CD14-positive monocyte (primary cell): ENCODE results near the gene TMEM198. TPM values are rescaled to one million over a fixed set of nuclear protein-coding genes. Genes with fewer than 3 reads are reported as not detected.

Source experiments
- DNase-seq, 3 donors: peaks; one replicate each; pipeline ENCODE4 v3.0.0-alpha.2; 2011 to 2022
- H2AFZ ChIP-seq: 2 replicates; pipeline ENCODE4 v1.6.0; 2012; ENCODE audit warnings: mild to moderate bottlenecking, low read depth, low read length, inconsistent platforms; ENCODE audit not compliant: insufficient read depth, poor library complexity, severe bottlenecking
- H3K27ac ChIP-seq, 2 donors: 1 replicate in 1 of 2; 2 replicates in 1 of 2; pipeline ENCODE4 v1.5.1; 2012 to 2013; ENCODE audit warnings: low read length in 2 of 2, control low read depth in 1 of 2, inconsistent platforms in 1 of 2, low read depth in 1 of 2, mild to moderate bottlenecking in 1 of 2
- H3K27me3 ChIP-seq, 2 donors: one replicate each; pipeline versions ENCODE4 v1.6.0 to v1.6.1; 2011 to 2013; ENCODE audit warnings: low read length in 2 of 2; ENCODE audit not compliant: control insufficient read depth in 2 of 2, insufficient read depth in 2 of 2
- H3K36me3 ChIP-seq, 2 donors: replicated peaks in 1 of 2; 1 replicate in 1 of 2; 2 replicates in 1 of 2; pipeline versions ENCODE4 v1.5.1 to v1.6.1; 2012 to 2013; ENCODE audit warnings: low read length in 2 of 2, control low read depth in 1 of 2, inconsistent platforms in 1 of 2, mild to moderate bottlenecking in 1 of 2; ENCODE audit not compliant: insufficient read depth in 2 of 2, control insufficient read depth in 1 of 2
- H3K4me1 ChIP-seq, 2 donors: 1 replicate in 1 of 2; 2 replicates in 1 of 2; pipeline versions ENCODE4 v1.5.1 to v1.6.1; 2012 to 2013; ENCODE audit warnings: low read length in 2 of 2, control low read depth in 1 of 2, inconsistent platforms in 1 of 2, mild to moderate bottlenecking in 1 of 2, moderate library complexity in 1 of 2; ENCODE audit not compliant: insufficient read depth in 2 of 2, control insufficient read depth in 1 of 2
- H3K4me2 ChIP-seq: replicated peaks from 2 replicates; pipeline ENCODE3; 2012; ENCODE audit warnings: low read length, moderate library complexity, mild to moderate bottlenecking; ENCODE audit not compliant: poor library complexity, severe bottlenecking; ENCODE audit errors: extremely low read depth
- H3K4me3 ChIP-seq, 3 experiments: fragments of 200-600 bp in 1 of 3; sonication (generic) in 1 of 3; replicated peaks in 1 of 3; 1 replicate in 2 of 3; 2 replicates in 1 of 3; pipeline ENCODE4 v1.5.1; 2011 to 2013; ENCODE audit warnings: low read length in 3 of 3, mild to moderate bottlenecking in 3 of 3, control low read depth in 2 of 3, low read depth in 2 of 3, inconsistent platforms in 1 of 3, moderate library complexity in 1 of 3
- H3K79me2 ChIP-seq: 2 replicates; pipeline ENCODE4 v1.6.0; 2012; ENCODE audit warnings: mild to moderate bottlenecking, control low read depth, inconsistent platforms, low read length, moderate library complexity; ENCODE audit not compliant: insufficient read depth
- H3K9ac ChIP-seq: 2 replicates; pipeline ENCODE4 v1.6.0; 2017; ENCODE audit warnings: low read length, mild to moderate bottlenecking; ENCODE audit not compliant: insufficient read depth, poor library complexity, severe bottlenecking
- H3K9me3 ChIP-seq, 2 donors: replicated peaks in 1 of 2; 1 replicate in 1 of 2; 2 replicates in 1 of 2; pipeline versions ENCODE4 v1.5.1 to v1.6.1; 2012 to 2013; ENCODE audit warnings: low read length in 2 of 2, control low read depth in 1 of 2; ENCODE audit not compliant: control insufficient read depth in 1 of 2, insufficient read depth in 1 of 2
- H4K20me1 ChIP-seq: 2 replicates; pipeline ENCODE4 v1.6.0; 2012; ENCODE audit warnings: mild to moderate bottlenecking, low read length, control low read depth, moderate library complexity; ENCODE audit not compliant: insufficient read depth
- H3K27ac Mint-ChIP-seq, 7 donors: one replicate each; pipeline ENCODE4 v1.8.0; 2020; ENCODE audit warnings: mild to moderate bottlenecking in 7 of 7, mixed read lengths in 7 of 7, moderate library complexity in 6 of 7, inconsistent platforms in 2 of 7
- H3K27me3 Mint-ChIP-seq, 3 donors: one replicate each; pipeline ENCODE4 v1.8.0; 2021 to 2022; ENCODE audit warnings: low read depth in 3 of 3, mild to moderate bottlenecking in 3 of 3, mixed read lengths in 3 of 3, moderate library complexity in 3 of 3, inconsistent platforms in 1 of 3
- H3K36me3 Mint-ChIP-seq, 2 donors: one replicate each; pipeline ENCODE4 v1.8.0; 2020; ENCODE audit warnings: mixed read lengths in 2 of 2, inconsistent platforms in 1 of 2, mild to moderate bottlenecking in 1 of 2
- H3K4me1 Mint-ChIP-seq: one replicate; pipeline ENCODE4 v1.8.0; 2020; ENCODE audit warnings: mild to moderate bottlenecking, mixed read lengths
- H3K4me3 Mint-ChIP-seq, 2 donors: one replicate each; pipeline ENCODE4 v1.8.0; 2020; ENCODE audit warnings: mild to moderate bottlenecking in 2 of 2, mixed read lengths in 2 of 2, moderate library complexity in 1 of 2
- H3K9me3 Mint-ChIP-seq, 7 donors: one replicate each; pipeline ENCODE4 v1.8.0; 2020 to 2022; ENCODE audit warnings: mixed read lengths in 7 of 7, mild to moderate bottlenecking in 6 of 7, moderate library complexity in 6 of 7, inconsistent platforms in 2 of 7
- CTCF ChIP-seq: fragments of 200-600 bp; IDR thresholded peaks from one replicate; pipeline ENCODE4 v1.8.0; 2022; ENCODE audit warnings: antibody characterized with exemption, mild to moderate bottlenecking
- WGBS: methylation state at CpG from one replicate; pipeline ENCODE4 v1.1.5; 2013; ENCODE audit warnings: missing lambda C conversion rate; ENCODE audit not compliant: insufficient coverage; 5-methylcytosine and 5-hydroxymethylcytosine counted together
- intact Hi-C, 2 donors: fragments of 100-400 bp; cut with micrococcal nuclease; formaldehyde crosslinking; loops; one replicate each; pipeline versions ENCODE4 v1.15.0 to v1.15.1; 2023
- polyA plus RNA-seq, 3 donors: library from polyadenylated mRNA; depleted of rRNA in 1 of 3; unstranded in 2 of 3; stranded (reverse) in 1 of 3; fragments of 300-500 nt in 2 of 3; fragments of >200 nt in 1 of 3; fragmentation: Illumina TruSeq in 2 of 3; gene quantifications; 1 replicate in 2 of 3; 2 replicates in 1 of 3; pipeline ENCODE4 v1.2.3, GENCODE V29; 2012 to 2021

The TMEM198 gene
- polyA plus RNA-seq, 3 donors, result not detected

GRCh38 chr2:219551441-219552381 is 7.9 kb downstream of the TMEM198 start:
- TF ChIP-seq CTCF, result no peak
- H3K27me3 Mint-ChIP-seq, result peaks cover 35 to 60% (median 46%) of the 10 kb centered on the region in 3 donors
- 4% methylated on average over 37 of the region's 54 CpGs for WGBS
- Histone ChIP-seq H3K4me2 (peak overlapping the region; percentile 82), H3K79me2 (no peaks in the 10 kb centered on the region), H3K4me3 (peak overlapping the region in 2 of 3 experiments; percentile 30 to 71), H3K4me1 (peaks cover 12 to 18% of the 10 kb centered on the region in 2 donors), H3K9ac (peak overlapping the region; percentile 46), H3K27me3 (peaks cover 17 to 44% of the 10 kb centered on the region in 2 donors), H3K27ac (no peak overlapping the region), H3K9me3 (peaks cover 0 to 5% of the 10 kb centered on the region in 2 donors), H3K36me3 (no peaks in the 10 kb centered on the region), H2AFZ (peak overlapping the region; percentile 74), H4K20me1 (no peaks in the 10 kb centered on the region)
- H3K4me1 Mint-ChIP-seq, result peaks cover 8% of the 10 kb centered on the region
- H3K36me3 Mint-ChIP-seq, result peaks cover 0 to 3% of the 10 kb centered on the region in 2 donors
- H3K4me3 Mint-ChIP-seq, result peak overlapping the region; percentile 67 to 81
- DNase-seq, result peak in 1 of 3 donors; percentile 35
- H3K9me3 Mint-ChIP-seq, result peaks cover 0 to 9% (median 3%) of the 10 kb centered on the region in 7 donors
- intact Hi-C loops, result loop anchor here (5.0 kb wide), 1 partner anchor 46 kb away; the partner anchor contains the start of gene STK11IP (in 2 of the 2)
- H3K27ac Mint-ChIP-seq, result peak overlapping the region in 2 of 7 donors; percentile 12 to 21

GRCh38 chr2:219552382-219553167 is 8.7 kb downstream of the TMEM198 start:
- peak overlapping the region; percentile 74 for H2AFZ ChIP-seq
- intact Hi-C loops, result loop anchor here (5.0 kb wide), 1 partner anchor 45 kb away; the partner anchor contains the start of gene STK11IP (in 2 of the 2)
- 1% methylated on average over 98 of the region's 99 CpGs for WGBS
- H3K27ac ChIP-seq, result no peak overlapping the region
- peak; percentile 69 to 75 (median 73) for DNase-seq
- H3K9me3 ChIP-seq, result peaks cover 0 to 5% of the 10 kb centered on the region in 2 donors
- no peaks in the 10 kb centered on the region for H3K36me3 ChIP-seq
- peak overlapping the region; percentile 30 to 71 (median 30) for H3K4me3 ChIP-seq
- H3K36me3 Mint-ChIP-seq, result peaks cover 0 to 3% of the 10 kb centered on the region in 2 donors
- H3K27me3 ChIP-seq, result peaks cover 17 to 44% of the 10 kb centered on the region in 2 donors
- H3K79me2 ChIP-seq, result no peaks in the 10 kb centered on the region
- peak overlapping the region; percentile 46 for H3K9ac ChIP-seq
- peak overlapping the region; percentile 82 for H3K4me2 ChIP-seq
- peak overlapping the region; percentile 67 to 81 for H3K4me3 Mint-ChIP-seq
- no peak for TF ChIP-seq CTCF
- peaks cover 35 to 57% (median 46%) of the 10 kb centered on the region in 3 donors for H3K27me3 Mint-ChIP-seq
- H3K9me3 Mint-ChIP-seq, result peaks cover 0 to 9% (median 3%) of the 10 kb centered on the region in 7 donors
- peaks cover 12 to 18% of the 10 kb centered on the region in 2 donors for H3K4me1 ChIP-seq
- peaks cover 8% of the 10 kb centered on the region for H3K4me1 Mint-ChIP-seq
- no peaks in the 10 kb centered on the region for H4K20me1 ChIP-seq
- peak overlapping the region in 1 of 7 donors; percentile 21 for H3K27ac Mint-ChIP-seq
